Stimulated activated CD8-positive, alpha-beta memory T cell treated with anti-CD3 and anti-CD28 coated beads, Interleukin-4, amount 100 ng/mL, for 48 hours (primary cell): Measurements from ENCODE around the gene TBC1D30.

ENCODE experiments used
- DNase-seq: peaks from one replicate; pipeline ENCODE4 v3.0.0-alpha.2; 2020

The TBC1D30 gene

DNA sequence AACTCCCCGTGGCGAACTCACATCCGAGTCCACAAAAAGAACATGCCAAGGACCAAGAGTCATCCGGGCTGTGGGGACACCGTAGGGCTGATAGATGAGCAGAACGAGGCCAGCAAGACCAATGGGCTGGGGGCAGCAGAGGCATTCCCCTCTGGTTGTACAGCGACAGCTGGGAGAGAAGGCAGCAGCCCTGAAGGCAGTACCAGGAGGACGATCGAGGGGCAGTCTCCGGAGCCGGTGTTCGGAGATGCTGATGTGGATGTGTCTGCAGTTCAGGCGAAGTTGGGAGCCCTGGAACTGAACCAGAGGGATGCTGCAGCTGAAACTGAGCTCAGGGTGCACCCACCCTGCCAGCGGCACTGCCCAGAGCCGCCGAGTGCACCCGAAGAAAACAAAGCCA is 50.7 kb downstream of the TBC1D30 start:
- no peak for DNase-seq

DNA sequence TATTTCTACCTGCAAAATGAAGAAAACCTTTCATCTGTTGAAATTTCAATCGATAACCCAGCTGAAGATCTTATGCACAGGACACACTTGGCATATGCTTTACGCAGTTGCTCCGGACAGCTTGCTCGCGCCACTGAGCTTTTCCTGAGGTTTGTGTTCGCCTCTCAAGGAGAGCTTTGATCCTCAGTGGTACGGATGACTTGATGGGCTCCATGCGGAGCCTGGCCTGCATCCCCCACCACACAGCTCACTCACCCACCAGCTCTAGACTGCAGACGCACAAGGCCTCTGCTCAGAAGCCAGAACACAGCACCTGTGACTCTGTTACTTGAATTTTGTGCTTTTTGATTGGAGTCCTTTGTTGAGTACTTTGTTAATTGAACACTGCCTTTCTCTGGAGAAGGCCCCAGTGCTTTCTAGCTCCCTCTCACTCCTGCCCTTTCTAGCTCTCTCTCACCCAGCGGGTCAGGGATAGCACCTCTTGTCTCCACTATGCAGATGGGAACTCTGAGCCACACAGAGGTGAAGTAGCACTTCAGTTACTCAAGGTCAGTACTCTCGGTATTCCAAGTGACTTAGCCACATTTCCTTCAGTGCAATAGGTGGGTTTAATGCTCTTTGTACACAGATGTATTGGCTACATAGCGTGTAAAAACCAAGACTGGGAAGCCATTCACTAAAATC is 52.1 kb downstream of the TBC1D30 start:
- DNase-seq: no peak

DNA sequence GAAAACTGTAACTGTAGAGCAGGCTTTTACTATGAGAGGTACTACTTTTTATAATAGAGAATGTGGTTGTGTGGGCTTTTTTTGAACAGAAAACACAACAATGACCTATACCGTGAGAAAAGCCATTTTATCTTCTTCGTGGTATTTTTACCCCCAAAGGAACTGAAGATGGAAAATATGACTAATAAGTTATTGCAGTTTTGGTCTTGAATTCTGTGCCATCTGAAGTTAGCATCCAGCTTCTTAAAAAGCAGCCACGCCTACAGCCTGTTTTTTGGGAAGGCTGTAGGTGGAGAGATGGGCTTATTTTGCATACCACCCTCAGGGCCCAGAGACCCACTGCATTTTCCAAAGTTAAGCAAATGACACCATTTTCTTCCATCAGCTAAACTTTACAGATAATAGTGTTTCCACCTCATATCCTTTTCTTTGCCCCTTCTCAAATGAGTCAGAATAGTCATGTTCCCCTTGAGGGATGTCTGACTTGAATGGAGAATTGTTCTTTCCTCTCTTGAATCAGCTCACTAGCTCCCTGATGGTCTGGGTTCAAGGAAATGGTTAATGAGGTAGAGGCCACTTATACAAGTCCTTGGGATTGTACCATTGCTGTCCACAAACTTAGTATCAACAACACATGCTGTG is 53.0 kb downstream of the TBC1D30 start:
- DNase-seq: no peak

DNA sequence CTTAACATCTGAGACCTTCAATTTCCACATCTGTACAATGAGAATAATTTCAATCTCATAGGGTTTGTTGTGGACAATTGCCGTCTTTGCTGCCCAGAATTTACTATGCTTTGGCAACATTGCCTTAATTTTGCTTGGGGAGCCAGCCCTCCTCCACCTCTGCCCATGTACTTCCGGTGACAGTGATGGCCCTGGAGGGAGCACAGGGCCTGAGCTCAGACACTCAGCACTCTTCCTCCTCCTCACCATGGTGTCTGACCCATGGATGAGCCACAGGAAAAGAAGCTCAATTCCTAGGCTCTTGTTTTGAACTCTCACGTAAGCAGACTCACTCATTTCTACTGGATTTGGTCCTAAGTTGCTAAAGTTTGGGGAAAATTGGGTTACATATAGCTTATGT is 58.2 kb downstream of the TBC1D30 start:
- DNase-seq: no peak

DNA sequence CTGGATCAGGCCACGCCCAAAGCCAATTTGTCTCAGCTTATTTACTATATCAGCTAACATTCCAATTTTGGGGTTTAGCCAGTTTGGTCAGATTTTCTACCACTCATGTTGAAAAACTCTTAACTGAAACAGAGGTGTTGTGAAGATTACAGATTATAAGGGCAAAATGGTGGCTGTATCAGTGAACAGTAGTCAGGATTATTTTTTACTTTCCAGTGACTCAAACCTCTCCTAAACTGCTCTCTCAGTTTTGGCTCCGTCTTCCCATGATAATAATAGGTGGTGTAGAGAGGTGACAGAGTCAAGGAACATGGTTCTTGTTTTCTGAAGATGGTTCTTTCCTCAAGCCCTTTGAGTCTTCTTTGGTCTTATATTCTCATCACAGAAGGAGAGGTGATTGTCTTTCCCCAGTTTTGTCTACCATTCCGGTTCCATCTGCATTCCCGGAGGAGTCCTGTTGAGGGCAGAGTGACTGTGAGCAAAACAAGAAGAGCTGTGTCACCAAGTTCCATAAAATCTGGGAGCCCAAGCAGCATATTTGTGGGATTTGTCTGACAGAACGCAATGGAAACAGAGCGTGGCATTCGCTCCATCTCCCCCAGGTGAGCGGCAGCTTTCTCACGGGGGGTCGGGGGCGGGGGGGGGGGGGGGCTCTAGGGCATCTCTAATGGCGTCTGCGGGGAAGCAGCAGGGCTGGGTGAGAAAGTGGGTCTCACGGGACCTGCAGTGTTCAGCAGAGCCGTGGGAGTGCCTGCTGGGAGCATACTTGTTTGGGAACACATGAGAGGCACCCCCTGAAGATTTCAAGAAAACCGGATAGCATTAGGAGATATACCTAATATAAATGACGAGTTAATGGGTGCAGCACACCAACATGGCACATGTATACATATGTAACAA is 59.1 kb downstream of the TBC1D30 start:
- no peak for DNase-seq

DNA sequence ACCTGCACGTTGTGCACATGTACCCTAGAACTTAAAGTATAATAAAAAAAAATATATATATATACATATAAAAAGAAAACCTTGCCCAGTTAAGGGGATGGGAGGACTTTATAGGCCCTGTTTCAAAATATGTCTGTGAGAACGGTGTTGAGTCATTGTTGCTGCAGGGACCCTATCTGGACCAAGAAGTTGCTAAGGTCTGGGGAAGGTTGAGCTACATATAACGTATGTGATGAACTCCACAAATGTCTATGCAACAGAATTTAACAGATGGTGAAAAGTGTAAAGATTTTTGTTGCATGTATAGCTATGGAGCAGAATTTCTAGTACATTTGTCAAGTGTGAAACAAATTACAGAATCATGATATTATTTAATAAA is 59.7 kb downstream of the TBC1D30 start:
- no peak for DNase-seq

DNA sequence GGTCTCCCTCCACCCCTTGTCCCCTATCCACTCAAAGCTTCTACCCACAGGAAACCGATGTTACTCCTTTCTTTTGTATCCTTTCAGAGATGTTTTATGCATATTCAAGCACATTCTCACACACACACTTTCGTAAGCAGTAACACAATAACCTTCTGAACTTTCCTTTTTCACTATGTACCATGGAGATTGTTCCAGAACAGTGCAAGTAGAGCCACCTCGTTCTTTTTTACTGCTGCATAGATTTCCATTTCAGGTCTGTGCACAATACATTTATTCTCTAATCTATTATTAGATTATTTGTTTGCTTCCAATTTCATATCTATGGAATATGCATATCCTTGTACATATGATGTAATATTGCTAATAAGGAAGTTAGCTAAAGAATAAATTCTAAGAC is 60.3 kb downstream of the TBC1D30 start:
- no peak for DNase-seq

DNA sequence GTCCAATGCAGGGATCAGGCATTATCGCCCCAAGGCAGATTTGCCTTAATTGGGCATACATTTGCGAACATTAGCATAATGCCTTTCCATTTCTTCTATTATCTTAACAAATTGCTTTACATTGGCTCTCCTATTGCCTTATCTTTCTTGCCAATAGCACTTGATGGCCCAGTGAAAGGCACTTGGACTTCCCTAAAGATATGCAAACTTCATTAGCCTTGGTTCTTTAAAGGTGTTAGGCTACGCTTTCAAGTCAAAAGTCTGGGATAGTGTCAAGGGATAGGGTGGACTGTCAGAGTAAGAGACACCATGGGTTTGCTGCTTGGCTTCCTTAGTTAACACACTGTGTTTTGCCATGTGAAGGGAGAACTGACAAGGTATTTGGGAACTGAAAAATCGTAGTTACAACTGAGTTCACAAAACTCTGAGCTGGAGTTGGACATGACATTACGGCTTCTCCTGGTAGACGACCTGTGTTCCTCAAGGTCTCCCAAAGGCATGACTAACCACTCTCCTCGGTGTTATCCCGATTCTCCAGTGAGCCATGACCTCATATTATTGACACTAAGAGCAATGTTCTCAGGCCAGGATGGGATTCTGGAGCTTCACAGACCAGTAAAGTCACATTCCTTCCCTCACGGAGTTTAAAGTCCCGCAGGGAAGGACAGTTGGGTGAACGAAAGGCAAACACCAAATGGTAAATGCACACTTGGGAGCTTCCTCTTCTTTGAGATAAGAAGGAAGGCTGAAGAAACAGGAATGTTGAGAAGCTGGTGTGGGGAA is 65.2 kb downstream of the TBC1D30 start:
- DNase-seq: no peak

DNA sequence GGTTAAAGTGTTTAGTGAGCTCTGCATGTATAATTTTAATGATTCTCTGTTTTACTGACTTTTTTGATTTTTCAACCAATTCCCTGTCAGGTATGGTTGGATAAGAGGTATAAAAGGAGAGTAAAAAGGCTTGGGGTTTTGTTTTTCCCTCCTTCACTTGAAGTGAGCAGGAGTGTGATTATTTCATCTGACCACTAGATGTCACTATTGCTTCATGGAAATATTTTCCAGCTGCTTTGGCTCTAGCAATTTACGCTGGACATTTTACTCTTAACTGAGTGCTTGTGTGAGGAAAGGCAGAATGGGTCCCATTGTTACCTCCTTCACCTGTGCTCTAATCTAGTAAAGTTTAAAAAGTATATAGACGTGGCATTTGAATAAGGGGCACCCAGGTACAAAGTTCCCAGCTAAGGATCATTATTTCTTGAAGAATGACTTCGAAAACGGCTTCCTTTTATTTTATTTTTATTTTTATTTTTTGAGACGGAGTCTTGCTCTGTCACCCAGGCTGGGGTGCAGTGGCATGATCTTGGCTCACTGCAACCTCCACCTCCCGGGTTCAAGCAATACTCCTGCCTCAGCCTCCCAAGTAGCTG is 66.5 kb downstream of the TBC1D30 start:
- DNase-seq: no peak

DNA sequence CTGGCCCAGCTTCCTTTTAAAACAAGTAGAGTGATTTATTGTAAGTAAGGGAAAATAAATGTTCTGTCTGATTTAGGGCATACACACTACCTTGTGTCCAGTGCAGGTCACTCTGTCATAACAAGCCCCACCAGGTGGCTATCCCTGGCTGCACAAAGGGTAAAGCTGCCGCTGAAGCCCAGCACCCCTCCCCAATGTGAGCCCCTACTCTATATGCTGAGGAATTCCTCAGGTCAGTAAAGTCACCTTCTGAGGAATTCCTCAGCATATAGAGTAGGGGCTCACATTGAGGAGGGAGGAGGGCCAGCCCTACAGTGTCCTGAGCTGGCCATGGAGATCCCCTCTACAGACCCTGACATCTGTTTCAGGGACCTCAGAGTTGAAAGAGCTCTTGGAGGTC is 67.2 kb downstream of the TBC1D30 start:
- no peak for DNase-seq

DNA sequence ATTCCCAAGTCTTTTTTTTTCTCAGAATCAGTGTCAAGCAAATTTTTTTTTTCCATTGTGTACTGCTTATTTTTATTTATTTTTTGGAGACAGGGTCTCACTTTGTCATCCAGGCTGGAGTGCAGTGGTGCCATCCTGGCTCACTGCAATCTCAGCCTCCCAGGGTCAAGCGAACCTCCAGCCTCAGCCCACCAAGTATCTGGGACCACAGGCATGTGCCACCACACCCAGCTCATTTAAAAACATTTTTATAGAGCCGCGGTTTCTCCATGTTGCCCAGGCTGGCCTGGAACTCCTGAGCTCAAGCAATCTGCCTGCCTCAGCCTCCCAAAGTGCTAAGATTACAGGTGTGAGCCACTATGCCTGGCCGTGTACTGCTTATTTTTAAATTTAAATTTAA is 68.1 kb downstream of the TBC1D30 start:
- no peak for DNase-seq

DNA sequence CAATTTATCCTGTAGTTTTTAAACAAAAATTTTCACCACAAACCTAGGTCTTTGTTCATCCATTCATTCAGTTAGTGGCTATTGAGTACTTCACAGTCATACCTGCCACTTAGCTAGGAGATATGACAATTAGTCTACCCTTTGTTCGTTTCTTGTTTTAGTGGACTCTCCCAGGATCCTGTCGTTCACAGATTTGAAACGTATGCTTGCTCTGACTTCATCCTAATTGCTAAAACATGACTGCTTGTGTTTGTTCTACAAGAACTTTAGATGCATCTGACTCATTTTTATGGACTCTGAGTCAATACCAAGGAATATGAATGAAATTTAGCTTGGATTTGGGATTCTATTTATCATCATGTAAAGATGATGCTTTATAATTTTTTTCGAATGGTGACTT is 69.5 kb downstream of the TBC1D30 start:
- no peak for DNase-seq

DNA sequence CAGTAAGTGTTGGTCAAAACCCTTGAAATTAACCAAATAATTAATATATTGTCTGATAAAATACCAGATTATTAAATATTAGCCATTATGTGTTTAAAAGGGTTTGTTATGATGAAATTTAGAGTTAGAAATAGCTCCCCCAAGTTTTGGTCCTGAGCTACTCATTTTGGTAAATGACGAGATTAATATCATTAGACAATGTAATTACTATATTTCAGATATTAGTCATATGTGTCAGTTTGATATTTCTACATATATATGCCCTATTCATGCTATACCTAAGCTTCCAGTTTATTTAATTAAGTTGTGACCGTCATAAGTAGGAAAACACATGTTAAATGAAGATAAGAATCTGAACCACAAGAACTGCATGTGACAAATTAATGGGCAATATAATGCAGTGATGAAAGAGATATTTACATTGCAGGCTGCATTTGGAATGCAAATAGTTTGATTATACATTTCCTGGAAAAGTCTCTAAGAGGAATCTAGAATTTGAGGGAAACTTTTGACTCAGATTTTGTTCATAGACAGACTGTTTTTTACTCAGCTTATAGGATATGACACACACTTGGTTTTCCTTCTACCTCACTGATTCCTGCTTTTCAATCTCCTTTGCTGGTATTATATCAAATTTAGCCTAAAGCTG is 70.5 kb downstream of the TBC1D30 start:
- DNase-seq: no peak

DNA sequence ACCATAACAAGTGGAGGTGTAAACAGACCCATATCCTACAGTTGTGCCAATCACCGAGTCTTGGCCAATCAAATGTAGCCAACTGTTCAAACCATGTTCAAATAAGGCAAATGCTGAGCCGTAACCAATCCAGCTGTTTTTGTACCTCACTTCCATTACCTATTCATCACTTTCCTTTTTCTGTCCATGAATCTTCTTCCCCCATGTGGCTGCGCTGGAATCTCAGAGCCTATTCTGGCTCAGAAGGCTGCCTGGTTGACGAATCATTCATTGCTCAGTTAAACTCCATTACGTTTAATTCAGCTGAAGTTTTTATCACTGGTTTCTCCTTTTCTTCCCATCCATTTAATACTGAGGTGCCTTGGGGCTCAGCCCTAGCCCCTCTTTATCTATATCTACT is 71.1 kb downstream of the TBC1D30 start:
- DNase-seq: no peak

DNA sequence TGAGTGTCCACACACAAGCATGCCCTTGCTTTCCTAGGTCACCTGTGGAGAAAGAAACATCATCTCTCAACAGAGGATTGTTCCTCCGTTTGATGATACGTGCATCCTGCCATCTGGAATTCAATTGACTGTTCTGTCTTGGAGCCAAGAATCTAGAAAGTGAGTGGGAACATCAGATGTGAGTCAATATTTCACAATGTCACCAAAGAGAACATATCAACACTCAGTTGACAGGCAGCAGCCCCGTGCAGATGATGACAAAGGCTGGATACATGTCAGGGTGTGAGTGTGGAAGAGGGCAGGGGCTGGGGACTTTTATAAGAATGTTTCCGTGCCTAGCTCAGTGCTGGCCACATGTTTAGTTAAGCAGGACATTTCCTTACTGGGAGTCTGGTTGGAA is 76.1 kb downstream of the TBC1D30 start:
- no peak for DNase-seq

DNA sequence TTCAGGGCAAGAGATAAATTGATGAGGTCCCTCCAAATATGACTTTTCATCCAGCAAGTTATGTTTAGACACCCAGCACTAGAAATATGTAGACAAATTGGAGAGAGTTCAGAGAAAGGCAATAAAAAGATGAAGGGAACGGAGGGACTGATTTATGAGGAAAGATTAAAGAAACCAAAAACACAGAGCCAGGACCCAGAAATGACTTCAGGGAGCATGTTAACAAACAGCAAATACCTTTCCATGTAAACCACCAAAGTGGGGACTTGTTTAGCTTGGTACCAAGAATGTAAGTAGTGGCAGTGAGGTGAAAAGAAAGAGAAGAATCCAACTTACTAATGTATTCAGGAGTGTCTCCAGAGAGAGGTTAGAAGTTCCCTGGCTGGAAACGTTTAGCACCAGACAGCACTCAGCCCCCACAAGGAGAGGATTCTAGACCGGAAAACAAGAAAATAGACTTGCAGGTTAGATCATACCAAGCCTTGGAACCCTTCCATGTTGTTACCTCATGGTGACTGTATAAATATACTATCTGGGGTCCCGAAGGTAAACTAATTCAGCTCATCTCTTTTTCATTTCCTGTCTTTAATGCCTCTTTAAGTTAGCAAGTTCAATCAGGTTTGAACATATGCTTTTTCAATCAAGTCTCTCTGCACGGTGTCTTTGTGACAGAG is 79.2 kb downstream of the TBC1D30 start:
- no peak for DNase-seq

DNA sequence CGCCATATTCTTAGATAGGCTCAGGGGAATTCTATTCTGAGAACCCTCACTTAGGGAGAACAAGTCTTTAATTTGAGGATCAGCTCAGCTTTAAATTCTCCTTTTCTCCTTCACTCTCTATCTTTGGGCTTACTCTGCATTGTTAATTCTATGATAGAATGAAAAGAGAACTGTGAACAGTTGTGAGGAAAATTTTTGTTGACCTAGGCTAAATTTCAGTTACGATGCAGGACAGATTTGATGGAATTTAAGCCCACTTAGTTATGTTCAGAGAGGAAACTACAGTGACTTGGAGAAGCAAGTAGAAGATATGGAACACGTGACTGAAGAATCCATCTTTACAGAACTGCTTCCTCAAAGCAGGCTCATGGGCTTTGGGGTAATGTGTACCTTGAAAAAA is 82.7 kb downstream of the TBC1D30 start:
- no peak for DNase-seq

DNA sequence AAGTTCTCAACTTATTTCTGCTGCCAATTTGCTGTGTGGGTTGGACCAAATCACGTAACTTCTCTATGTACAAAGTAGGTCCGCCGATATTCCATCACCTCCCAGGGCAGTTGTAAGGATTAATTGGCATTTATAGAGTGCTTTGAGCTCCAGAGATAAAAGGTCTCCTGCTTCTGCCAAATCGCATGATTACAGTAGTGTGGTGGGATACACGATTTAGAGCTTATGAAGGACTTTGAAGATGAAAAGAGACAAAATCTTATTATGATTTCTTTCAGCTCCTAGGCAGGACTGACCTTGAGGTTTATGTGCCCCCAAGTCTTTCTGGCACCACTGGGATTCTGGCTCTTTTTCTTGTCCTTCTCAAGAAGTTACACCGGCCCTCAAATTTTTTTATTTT is 84.7 kb downstream of the TBC1D30 start:
- DNase-seq: no peak

DNA sequence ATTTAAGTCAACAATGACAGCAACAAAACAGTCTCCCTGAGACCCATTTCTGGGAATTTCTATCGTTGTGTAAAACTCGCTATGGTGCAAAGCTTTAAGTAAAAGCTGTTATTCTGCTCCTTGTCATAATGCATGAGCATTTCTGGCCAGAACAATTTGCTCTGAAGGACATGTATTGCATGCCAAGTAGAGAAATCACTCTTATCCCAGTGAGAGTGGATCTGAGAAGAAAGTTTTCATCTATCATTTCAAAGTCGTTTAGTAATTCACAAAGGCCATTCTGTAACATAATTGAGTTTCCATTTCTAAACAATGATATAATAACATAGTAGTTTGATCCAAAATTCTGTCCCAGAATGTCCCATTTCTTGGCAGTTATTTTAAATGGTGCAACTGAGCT is 86.6 kb downstream of the TBC1D30 start:
- DNase-seq: no peak

DNA sequence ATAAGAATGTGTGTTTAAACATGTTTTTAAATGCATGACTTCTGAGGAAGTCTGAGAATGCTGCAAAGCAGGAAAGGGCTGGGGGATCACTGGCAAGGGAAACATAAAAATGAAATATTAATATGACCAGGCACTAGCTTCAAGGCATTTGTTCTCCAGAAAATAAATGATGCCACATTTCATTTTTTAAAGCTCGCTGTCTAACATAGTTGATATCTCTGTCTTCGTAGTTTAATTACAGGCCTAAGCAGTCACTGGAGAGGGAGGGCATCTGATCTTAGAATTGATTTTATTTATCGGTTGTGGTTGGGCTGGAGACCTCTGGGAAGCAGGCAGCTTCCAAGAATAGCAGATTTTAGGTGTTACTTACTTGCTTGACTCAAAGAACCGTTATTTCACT is 87.5 kb downstream of the TBC1D30 start:
- DNase-seq: no peak

DNA sequence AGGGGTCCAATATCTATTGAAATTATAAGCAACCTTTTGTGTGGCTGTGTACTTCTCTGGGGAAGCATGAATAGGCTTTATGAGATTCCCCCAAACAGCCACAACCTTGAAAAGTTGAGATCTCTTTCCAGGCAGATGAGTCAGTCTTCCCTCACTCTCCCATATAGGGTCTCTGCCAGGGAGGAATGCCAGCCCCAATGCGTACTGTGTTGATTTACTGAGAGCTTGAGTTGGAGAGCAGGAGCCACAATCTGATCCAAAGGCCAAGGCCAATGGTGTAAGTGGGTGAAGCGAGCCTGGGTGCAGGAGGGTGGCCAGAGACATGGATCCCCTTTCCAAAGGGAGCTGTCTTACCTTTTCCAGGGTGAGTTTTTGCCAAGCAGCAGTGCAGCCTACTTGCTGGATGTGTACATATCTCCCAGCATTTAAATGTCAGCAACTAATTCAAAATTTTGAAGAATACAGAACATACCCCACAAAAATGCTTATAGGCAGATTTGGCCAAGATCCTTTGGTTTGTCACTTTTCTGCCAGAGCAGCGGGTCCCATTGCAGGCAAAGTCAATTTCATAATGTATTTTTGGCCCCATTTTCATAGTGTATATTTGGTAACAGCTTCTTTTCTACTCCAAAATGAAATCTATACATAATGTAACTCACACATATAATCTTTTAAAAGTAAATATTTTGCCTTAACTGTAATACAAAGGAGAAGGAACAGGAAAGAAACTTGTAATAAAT is 88.2 kb downstream of the TBC1D30 start:
- DNase-seq: no peak
